Astrocyte (in vitro differentiated cells and primary cell): ENCODE data around the gene ATG2B. TPM values are rescaled to one million over a fixed set of nuclear protein-coding genes. Genes with fewer than 3 reads are reported as not detected.

Experiments
- DNase-seq: peaks from one replicate; pipeline ENCODE4 v3.0.0-alpha.2; 2010; ENCODE audit warnings: low read depth
- FAIRE-seq: peaks from 2 replicates; lab custom pipeline; 2011; peaks lifted over from hg19 to GRCh38; lab: Jason Lieb, UNC
- H2AFZ ChIP-seq: 2 replicates; pipeline ENCODE4 v1.6.0; 2012; ENCODE audit warnings: low read depth, low read length, inconsistent platforms
- H3K27ac ChIP-seq: 2 replicates; pipeline ENCODE4 v1.5.1; 2011; ENCODE audit warnings: low read depth, low read length, inconsistent platforms
- H3K27me3 ChIP-seq: 2 replicates; pipeline ENCODE4 v1.6.0; 2011; ENCODE audit warnings: low read length, inconsistent platforms; ENCODE audit not compliant: insufficient read depth
- H3K36me3 ChIP-seq: 2 replicates; pipeline ENCODE4 v1.5.1; 2011; ENCODE audit warnings: low read length, inconsistent platforms; ENCODE audit not compliant: insufficient read depth
- H3K4me1 ChIP-seq: 2 replicates; pipeline ENCODE4 v1.5.1; 2011; ENCODE audit warnings: low read length, inconsistent platforms; ENCODE audit not compliant: insufficient read depth
- H3K4me2 ChIP-seq: 2 replicates; pipeline ENCODE4 v1.6.0; 2012; ENCODE audit warnings: low read length, inconsistent platforms
- H3K4me3 ChIP-seq: 2 replicates; pipeline ENCODE4 v1.5.1; 2011; ENCODE audit warnings: low read depth, mild to moderate bottlenecking, low read length, inconsistent platforms; ENCODE audit not compliant: insufficient read depth
- H3K79me2 ChIP-seq: 2 replicates; pipeline ENCODE4 v1.6.0; 2012; ENCODE audit warnings: mild to moderate bottlenecking, low read length, inconsistent platforms; ENCODE audit not compliant: insufficient read depth
- H3K9ac ChIP-seq: 2 replicates; pipeline ENCODE4 v1.6.0; 2012; ENCODE audit warnings: mild to moderate bottlenecking, low read length, inconsistent platforms
- H3K9me3 ChIP-seq: 2 replicates; pipeline ENCODE4 v1.5.1; 2012; ENCODE audit warnings: low read depth, mild to moderate bottlenecking, low read length, inconsistent platforms; ENCODE audit not compliant: insufficient read depth
- H4K20me1 ChIP-seq: 2 replicates; pipeline ENCODE4 v1.6.0; 2012; ENCODE audit warnings: low read length, inconsistent platforms; ENCODE audit not compliant: insufficient read depth
- H3K27ac Mint-ChIP-seq: one replicate; pipeline ENCODE4 v1.8.0; 2021; ENCODE audit warnings: mild to moderate bottlenecking, mixed read lengths; ENCODE audit not compliant: unreplicated experiment
- H3K27me3 Mint-ChIP-seq: one replicate; pipeline ENCODE4 v1.8.0; 2021; ENCODE audit warnings: low read depth, mixed read lengths; ENCODE audit not compliant: unreplicated experiment
- H3K36me3 Mint-ChIP-seq: one replicate; pipeline ENCODE4 v1.8.0; 2021; ENCODE audit warnings: low read depth, mixed read lengths; ENCODE audit not compliant: unreplicated experiment
- H3K4me1 Mint-ChIP-seq: one replicate; pipeline ENCODE4 v1.8.0; 2021; ENCODE audit warnings: low read depth, mixed read lengths; ENCODE audit not compliant: unreplicated experiment
- H3K4me3 Mint-ChIP-seq: one replicate; pipeline ENCODE4 v1.8.0; 2021; ENCODE audit warnings: mild to moderate bottlenecking, moderate library complexity, mixed read lengths; ENCODE audit not compliant: unreplicated experiment
- H3K9me3 Mint-ChIP-seq: one replicate; pipeline ENCODE4 v1.8.0; 2021; ENCODE audit warnings: mild to moderate bottlenecking, mixed read lengths; ENCODE audit not compliant: unreplicated experiment
- EZH2 ChIP-seq: IDR thresholded peaks from 2 replicates; pipeline ENCODE4 v1.6.1; 2012; ENCODE audit warnings: mild to moderate bottlenecking, low read length, inconsistent platforms; ENCODE audit not compliant: insufficient read depth
- total RNA-seq: library from RNA; stranded (reverse); gene quantifications from 2 replicates; pipeline ENCODE4 v1.2.1, GENCODE V29; 2021
- TF ChIP-seq, protein P1 (sequence below): IDR thresholded peaks from 2 replicates; pipeline ENCODE4 v1.5.1; 2011; ENCODE audit warnings: low read depth, mild to moderate bottlenecking, inconsistent platforms, low read length, moderate library complexity; ENCODE audit not compliant: insufficient read depth

ATG2B gene
- total RNA-seq, 1 donor from 2014 or later, result 14.2 TPM

DNA sequence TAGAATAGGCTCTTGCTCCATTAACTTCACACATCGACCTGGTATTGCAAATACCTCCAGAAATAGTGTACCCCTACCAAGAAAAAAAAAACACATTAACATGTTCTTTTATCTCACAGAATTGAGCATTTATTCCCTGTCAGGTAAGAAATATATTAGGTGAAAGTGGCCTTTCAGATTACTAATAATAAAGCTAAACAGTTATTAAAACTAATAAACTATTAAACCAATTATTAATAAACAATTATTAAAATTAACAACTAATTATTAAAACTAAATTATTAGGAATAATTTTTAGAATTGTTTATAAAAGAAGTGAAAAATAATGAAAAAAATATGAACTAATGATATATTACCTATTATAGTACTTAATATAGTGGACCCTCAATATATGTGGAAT is 21.6 kb upstream of the ATG2B start:
- TF ChIP-seq, protein P1, sequence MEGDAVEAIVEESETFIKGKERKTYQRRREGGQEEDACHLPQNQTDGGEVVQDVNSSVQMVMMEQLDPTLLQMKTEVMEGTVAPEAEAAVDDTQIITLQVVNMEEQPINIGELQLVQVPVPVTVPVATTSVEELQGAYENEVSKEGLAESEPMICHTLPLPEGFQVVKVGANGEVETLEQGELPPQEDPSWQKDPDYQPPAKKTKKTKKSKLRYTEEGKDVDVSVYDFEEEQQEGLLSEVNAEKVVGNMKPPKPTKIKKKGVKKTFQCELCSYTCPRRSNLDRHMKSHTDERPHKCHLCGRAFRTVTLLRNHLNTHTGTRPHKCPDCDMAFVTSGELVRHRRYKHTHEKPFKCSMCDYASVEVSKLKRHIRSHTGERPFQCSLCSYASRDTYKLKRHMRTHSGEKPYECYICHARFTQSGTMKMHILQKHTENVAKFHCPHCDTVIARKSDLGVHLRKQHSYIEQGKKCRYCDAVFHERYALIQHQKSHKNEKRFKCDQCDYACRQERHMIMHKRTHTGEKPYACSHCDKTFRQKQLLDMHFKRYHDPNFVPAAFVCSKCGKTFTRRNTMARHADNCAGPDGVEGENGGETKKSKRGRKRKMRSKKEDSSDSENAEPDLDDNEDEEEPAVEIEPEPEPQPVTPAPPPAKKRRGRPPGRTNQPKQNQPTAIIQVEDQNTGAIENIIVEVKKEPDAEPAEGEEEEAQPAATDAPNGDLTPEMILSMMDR, result no peak
- no peak for TF ChIP-seq EZH2
- H3K79me2 ChIP-seq, result no peaks in the 10 kb centered on the region
- FAIRE-seq, result no peak

DNA sequence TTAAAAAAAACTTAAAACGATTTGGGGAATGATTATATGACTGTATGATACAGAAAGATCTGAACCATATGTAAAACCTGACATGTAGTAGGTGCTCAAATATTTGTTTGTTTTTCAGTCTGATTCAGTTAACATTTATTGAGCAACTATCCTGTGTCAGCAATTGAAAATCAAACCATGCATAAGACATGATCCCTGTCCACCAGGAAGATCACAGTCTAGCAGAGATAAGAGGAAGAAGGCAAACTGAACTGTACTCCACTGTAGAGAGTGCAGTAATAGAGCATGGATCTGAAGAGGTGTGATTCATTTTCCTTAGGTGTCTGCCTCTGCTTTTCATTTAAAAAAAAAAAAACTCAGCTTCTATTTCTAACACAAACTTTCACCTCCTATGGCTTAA is 20.9 kb upstream of the ATG2B start:
- Histone ChIP-seq H3K27ac (no peak overlapping the region), H3K79me2 (no peaks in the 10 kb centered on the region), H3K9ac (no peak overlapping the region), H3K4me2 (no peak overlapping the region), H3K4me1 (no peaks in the 10 kb centered on the region), H4K20me1 (peaks cover 7% of the 10 kb centered on the region), H3K4me3 (no peak overlapping the region), H2AFZ (no peak overlapping the region), H3K9me3 (no peaks in the 10 kb centered on the region), H3K36me3 (peaks cover 2% of the 10 kb centered on the region), H3K27me3 (no peaks in the 10 kb centered on the region)
- FAIRE-seq (no peak), DNase-seq (no peak)
- Mint-ChIP-seq H3K9me3 (no peaks in the 10 kb centered on the region), H3K4me3 (no peak overlapping the region), H3K27me3 (no peaks in the 10 kb centered on the region), H3K4me1 (peaks cover 4% of the 10 kb centered on the region), H3K36me3 (peaks cover 2% of the 10 kb centered on the region), H3K27ac (no peak overlapping the region)
- TF ChIP-seq, protein P1, result no peak
- no peak for TF ChIP-seq EZH2

More for the DNA sequence above, 21.6 kb upstream of the ATG2B start:
- H3K9me3 ChIP-seq, result no peaks in the 10 kb centered on the region
- Mint-ChIP-seq H3K36me3 (peaks cover 2% of the 10 kb centered on the region), H3K27me3 (no peaks in the 10 kb centered on the region), H3K27ac (no peak overlapping the region), H3K9me3 (no peaks in the 10 kb centered on the region), H3K4me3 (no peak overlapping the region), H3K4me1 (peaks cover 4% of the 10 kb centered on the region)
- no peak for DNase-seq
- H3K4me3 ChIP-seq, result no peak overlapping the region
- H4K20me1 ChIP-seq, result peaks cover 7% of the 10 kb centered on the region
- no peaks in the 10 kb centered on the region for H3K4me1 ChIP-seq
- no peak overlapping the region for H3K4me2 ChIP-seq
- H3K27me3 ChIP-seq, result no peaks in the 10 kb centered on the region
- no peak overlapping the region for H2AFZ ChIP-seq
- no peak overlapping the region for H3K27ac ChIP-seq
- H3K36me3 ChIP-seq, result peaks cover 2% of the 10 kb centered on the region
- no peak overlapping the region for H3K9ac ChIP-seq

DNA sequence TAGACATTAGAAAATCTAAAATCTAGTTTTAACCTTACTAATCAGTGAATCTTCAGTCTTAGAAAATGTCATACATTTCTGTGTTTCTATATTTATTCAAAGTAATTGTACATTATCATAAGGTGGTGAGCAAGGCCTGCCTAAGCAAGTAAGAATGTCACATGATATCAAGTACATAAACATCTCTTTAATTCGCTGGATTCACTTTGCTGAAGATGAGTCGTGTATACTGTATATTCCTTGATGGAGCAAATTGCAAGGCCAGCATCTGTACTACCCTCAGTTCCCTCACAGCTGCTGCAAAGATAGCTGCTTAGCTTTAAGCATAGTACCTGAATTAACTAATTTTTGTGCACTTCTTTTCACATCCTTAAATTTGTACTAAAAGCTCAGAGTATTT is 20.3 kb upstream of the ATG2B start:
- H3K36me3 ChIP-seq, result peaks cover 2% of the 10 kb centered on the region
- H3K9ac ChIP-seq, result no peak overlapping the region
- H4K20me1 ChIP-seq, result peaks cover 7% of the 10 kb centered on the region
- H3K4me1 Mint-ChIP-seq, result peaks cover 4% of the 10 kb centered on the region
- no peaks in the 10 kb centered on the region for H3K79me2 ChIP-seq
- H3K4me3 ChIP-seq, result no peak overlapping the region
- H3K27me3 ChIP-seq, result no peaks in the 10 kb centered on the region
- H3K4me2 ChIP-seq, result no peak overlapping the region
- peaks cover 2% of the 10 kb centered on the region for H3K36me3 Mint-ChIP-seq
- no peak overlapping the region for H3K4me3 Mint-ChIP-seq
- no peak for TF ChIP-seq EZH2
- TF ChIP-seq, protein P1, result no peak
- H2AFZ ChIP-seq, result no peak overlapping the region
- no peaks in the 10 kb centered on the region for H3K9me3 Mint-ChIP-seq
- no peak overlapping the region for H3K27ac ChIP-seq
- FAIRE-seq (no peak), DNase-seq (no peak)
- no peak overlapping the region for H3K27ac Mint-ChIP-seq
- H3K27me3 Mint-ChIP-seq, result no peaks in the 10 kb centered on the region
- H3K4me1 ChIP-seq, result no peaks in the 10 kb centered on the region
- no peaks in the 10 kb centered on the region for H3K9me3 ChIP-seq
